ENCODE results near the gene PAX8. TPM values are rescaled to one million over a fixed set of nuclear protein-coding genes. Genes with fewer than 3 reads are reported as not detected.
A peak's percentile ranks its signal among the peaks of the same experiment; 100 is the strongest.

The PAX8 gene
- total RNA-seq, 1 donor from 2014 or later, result 2.9 TPM

DNA sequence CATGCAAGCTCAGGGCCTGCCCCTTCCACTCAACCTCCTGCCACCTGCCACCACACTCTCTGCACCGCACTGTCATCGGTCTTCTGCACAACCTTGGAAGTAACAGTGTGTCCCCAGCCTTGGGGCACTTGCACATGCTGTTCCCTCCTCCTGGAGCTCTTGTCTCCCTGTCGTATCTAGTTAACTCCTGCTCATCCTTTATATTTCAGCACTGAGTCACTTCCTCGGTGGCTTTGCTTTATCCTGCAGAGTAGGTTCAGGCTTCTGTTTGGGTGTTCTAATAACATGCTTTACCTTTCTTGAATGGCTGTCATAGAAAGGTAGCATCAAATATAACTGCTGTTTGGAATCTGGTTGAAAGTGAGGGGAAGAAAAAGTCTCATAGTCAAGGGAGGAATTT is 25.3 kb downstream of the PAX8 start:
- H3K79me2 ChIP-seq (ENCODE audit: low read depth), result no peaks in the 10 kb centered on the region
- peaks cover 48% of the 10 kb centered on the region for H3K27me3 ChIP-seq
- Mint-ChIP-seq H3K27ac (no peak overlapping the region), H3K4me3 (no peak overlapping the region), H3K27me3 (ENCODE audit: insufficient read depth, low read depth) (peaks cover 14% of the 10 kb centered on the region), H3K9me3 (peaks cover 3% of the 10 kb centered on the region), H3K4me1 (peaks cover 13% of the 10 kb centered on the region), H3K36me3 (peaks cover 7% of the 10 kb centered on the region)
- H3K4me3 ChIP-seq, result no peak overlapping the region
- no peaks in the 10 kb centered on the region for H3F3A ChIP-seq (ENCODE audit: low read depth)
- no peak overlapping the region for H3K9ac ChIP-seq
- no peaks in the 10 kb centered on the region for H3K9me3 ChIP-seq (ENCODE audit: low read depth)
- TF ChIP-seq EZH2 (IDR thresholded peaks at IDR 0.05), result no peak
- TF ChIP-seq, protein P1, sequence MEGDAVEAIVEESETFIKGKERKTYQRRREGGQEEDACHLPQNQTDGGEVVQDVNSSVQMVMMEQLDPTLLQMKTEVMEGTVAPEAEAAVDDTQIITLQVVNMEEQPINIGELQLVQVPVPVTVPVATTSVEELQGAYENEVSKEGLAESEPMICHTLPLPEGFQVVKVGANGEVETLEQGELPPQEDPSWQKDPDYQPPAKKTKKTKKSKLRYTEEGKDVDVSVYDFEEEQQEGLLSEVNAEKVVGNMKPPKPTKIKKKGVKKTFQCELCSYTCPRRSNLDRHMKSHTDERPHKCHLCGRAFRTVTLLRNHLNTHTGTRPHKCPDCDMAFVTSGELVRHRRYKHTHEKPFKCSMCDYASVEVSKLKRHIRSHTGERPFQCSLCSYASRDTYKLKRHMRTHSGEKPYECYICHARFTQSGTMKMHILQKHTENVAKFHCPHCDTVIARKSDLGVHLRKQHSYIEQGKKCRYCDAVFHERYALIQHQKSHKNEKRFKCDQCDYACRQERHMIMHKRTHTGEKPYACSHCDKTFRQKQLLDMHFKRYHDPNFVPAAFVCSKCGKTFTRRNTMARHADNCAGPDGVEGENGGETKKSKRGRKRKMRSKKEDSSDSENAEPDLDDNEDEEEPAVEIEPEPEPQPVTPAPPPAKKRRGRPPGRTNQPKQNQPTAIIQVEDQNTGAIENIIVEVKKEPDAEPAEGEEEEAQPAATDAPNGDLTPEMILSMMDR (IDR thresholded peaks at IDR 0.05), result no peak
- no peak overlapping the region for H3K4me2 ChIP-seq
- no peak overlapping the region for H3K27ac ChIP-seq
- peaks cover 13% of the 10 kb centered on the region for H3K4me1 ChIP-seq
- no peaks in the 10 kb centered on the region for H4K20me1 ChIP-seq (ENCODE audit: low read depth)
- DNase-seq (ENCODE audit: low spot score), result no peak
- no peak overlapping the region for H2AFZ ChIP-seq (replicated peaks)
- no peaks in the 10 kb centered on the region for H3K36me3 ChIP-seq

DNA sequence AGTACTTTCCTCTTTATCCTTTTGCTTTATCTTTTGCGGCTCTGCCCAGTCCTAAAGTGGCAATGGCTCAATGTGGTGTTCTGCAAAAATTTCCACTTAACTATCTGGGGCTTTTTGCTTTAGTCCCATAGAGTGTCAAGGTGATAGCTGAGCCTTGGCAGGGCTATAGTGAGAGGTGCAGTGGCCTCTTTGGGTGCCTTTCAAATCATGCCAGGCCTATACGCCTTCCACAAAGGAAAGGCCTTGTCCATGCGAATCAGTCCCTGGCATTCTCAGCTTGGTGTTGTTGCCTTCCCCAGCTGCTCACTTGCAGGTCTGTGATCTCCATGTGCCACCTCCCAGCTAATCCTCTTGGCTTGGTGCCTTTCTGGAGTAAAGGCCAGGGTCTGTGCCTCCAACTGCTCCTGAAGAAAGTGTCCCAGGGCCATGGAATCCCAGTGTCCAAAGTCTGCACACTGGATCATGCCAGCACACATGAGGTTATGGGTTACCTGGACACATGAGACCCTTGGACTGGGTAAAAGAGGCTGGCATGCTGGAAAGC is 26.6 kb downstream of the PAX8 start:
- H3F3A ChIP-seq (ENCODE audit: low read depth), result no peaks in the 10 kb centered on the region
- no peak for DNase-seq (ENCODE audit: low spot score)
- no peaks in the 10 kb centered on the region for H3K4me1 ChIP-seq
- no peak overlapping the region for H3K4me2 ChIP-seq
- Mint-ChIP-seq H3K9me3 (peaks cover 7% of the 10 kb centered on the region), H3K4me3 (no peak overlapping the region), H3K27me3 (ENCODE audit: insufficient read depth, low read depth) (peaks cover 21% of the 10 kb centered on the region), H3K36me3 (peaks cover 10% of the 10 kb centered on the region), H3K4me1 (peaks cover 3% of the 10 kb centered on the region), H3K27ac (no peak overlapping the region)
- no peak overlapping the region for H3K27ac ChIP-seq
- no peaks in the 10 kb centered on the region for H3K36me3 ChIP-seq
- H3K9ac ChIP-seq, result no peak overlapping the region
- no peak overlapping the region for H3K4me3 ChIP-seq
- TF ChIP-seq, protein P1 (IDR thresholded peaks at IDR 0.05), result no peak
- no peak for TF ChIP-seq EZH2phosphoT487 (IDR thresholded peaks at IDR 0.05)
- TF ChIP-seq EZH2 (IDR thresholded peaks at IDR 0.05), result no peak
- no peak overlapping the region for H2AFZ ChIP-seq (replicated peaks)
- no peaks in the 10 kb centered on the region for H3K79me2 ChIP-seq (ENCODE audit: low read depth)
- H3K9me3 ChIP-seq (ENCODE audit: low read depth), result no peaks in the 10 kb centered on the region
- H3K27me3 ChIP-seq, result peaks cover 42% of the 10 kb centered on the region
- no peaks in the 10 kb centered on the region for H4K20me1 ChIP-seq (ENCODE audit: low read depth)

DNA sequence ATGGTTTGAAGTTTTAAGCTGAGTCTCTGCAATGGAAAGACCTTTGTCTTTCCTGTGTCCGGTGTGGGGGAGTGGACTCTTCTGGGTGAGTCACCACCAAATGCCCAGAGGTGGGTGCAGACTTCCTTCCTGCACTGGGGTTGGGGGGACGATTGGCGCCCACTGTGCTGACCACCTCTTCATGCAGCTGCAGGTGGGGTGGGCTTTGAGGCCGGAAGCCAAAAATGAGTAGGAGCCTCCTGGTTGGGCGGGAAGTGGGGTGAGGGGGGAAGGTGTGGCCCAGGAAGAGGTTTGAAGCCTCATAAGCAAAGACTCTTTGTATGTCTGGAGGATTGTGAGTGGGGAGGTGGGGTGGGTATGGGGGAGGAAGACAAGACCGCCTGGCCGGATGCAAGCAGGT is 27.6 kb downstream of the PAX8 start:
- H3K27me3 Mint-ChIP-seq (ENCODE audit: insufficient read depth, low read depth), result peaks cover 21% of the 10 kb centered on the region
- no peaks in the 10 kb centered on the region for H4K20me1 ChIP-seq (ENCODE audit: low read depth)
- H3K4me2 ChIP-seq, result no peak overlapping the region
- no peaks in the 10 kb centered on the region for H3K79me2 ChIP-seq (ENCODE audit: low read depth)
- H3K4me3 ChIP-seq, result no peak overlapping the region
- no peak overlapping the region for H3K27ac Mint-ChIP-seq
- no peaks in the 10 kb centered on the region for H3K36me3 ChIP-seq
- no peaks in the 10 kb centered on the region for H3K4me1 ChIP-seq
- peaks cover 7% of the 10 kb centered on the region for H3K9me3 Mint-ChIP-seq
- peaks cover 32% of the 10 kb centered on the region for H3K27me3 ChIP-seq
- H3K4me3 Mint-ChIP-seq, result no peak overlapping the region
- H3F3A ChIP-seq (ENCODE audit: low read depth), result no peaks in the 10 kb centered on the region
- no peak overlapping the region for H3K9ac ChIP-seq
- H3K36me3 Mint-ChIP-seq, result peaks cover 13% of the 10 kb centered on the region
- peaks cover 6% of the 10 kb centered on the region for H3K4me1 Mint-ChIP-seq
- TF ChIP-seq EZH2phosphoT487 (IDR thresholded peaks at IDR 0.05), result no peak
- H2AFZ ChIP-seq (replicated peaks), result no peak overlapping the region
- H3K27ac ChIP-seq, result no peak overlapping the region
- no peak for DNase-seq (ENCODE audit: low spot score)
- no peaks in the 10 kb centered on the region for H3K9me3 ChIP-seq (ENCODE audit: low read depth)

DNA sequence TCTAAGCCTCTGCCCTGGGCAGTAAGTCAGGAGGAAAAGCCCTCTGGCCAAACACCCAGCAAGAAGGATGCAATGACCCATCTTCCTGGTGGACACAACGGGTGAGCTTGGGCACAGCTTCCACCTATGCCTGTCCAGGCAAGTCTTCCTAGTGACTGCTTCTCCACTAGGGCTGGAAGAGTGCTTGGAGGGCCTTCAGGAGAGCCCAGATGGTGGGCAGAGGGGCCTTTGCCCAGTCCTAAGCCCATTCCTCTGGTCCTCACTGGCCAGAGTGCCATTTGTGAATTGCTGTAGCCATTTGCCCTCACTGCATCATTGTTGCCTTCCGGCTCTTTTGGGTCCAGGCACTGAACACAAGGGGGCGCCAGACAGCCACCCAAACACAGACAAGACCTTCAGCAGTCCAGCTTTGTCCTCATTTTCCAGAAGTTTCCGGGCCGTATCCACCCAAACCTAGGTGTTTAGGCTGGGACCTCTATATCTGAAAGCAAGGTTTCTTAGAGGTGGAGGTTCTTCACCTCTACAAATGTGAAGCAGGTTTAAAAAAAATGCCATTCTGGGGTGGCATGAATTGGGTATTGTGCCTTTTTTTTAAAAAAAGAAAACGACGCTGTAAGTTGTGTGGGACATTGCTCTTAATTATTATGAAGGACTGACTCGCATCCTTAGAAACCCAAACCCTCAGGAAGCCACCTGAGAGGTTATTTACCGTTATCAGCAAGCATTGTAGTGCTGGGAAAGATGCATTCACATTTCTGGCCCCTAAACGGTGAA is 29.5 kb downstream of the PAX8 start:
- H2AFZ ChIP-seq (replicated peaks), result peak overlapping the region; percentile 75
- H3K27ac Mint-ChIP-seq, result peak overlapping the region; percentile 43

More for the DNA sequence above, 29.5 kb downstream of the PAX8 start:
- peak; percentile 75 for DNase-seq (ENCODE audit: low spot score)
- peaks cover 13% of the 10 kb centered on the region for H3K36me3 Mint-ChIP-seq
- no peaks in the 10 kb centered on the region for H3F3A ChIP-seq (ENCODE audit: low read depth)
- H3K4me3 Mint-ChIP-seq, result no peak overlapping the region
- TF ChIP-seq, protein P1 (IDR thresholded peaks at IDR 0.05), result peak; percentile 94
- TF ChIP-seq EZH2 (IDR thresholded peaks at IDR 0.05), result no peak
- no peak for TF ChIP-seq EZH2phosphoT487 (IDR thresholded peaks at IDR 0.05)
- H3K9ac ChIP-seq, result no peak overlapping the region
- peaks cover 7% of the 10 kb centered on the region for H3K9me3 Mint-ChIP-seq
- peaks cover 21% of the 10 kb centered on the region for H3K4me1 Mint-ChIP-seq
- H3K4me1 ChIP-seq, result peaks cover 16% of the 10 kb centered on the region
- no peaks in the 10 kb centered on the region for H3K36me3 ChIP-seq
- H4K20me1 ChIP-seq (ENCODE audit: low read depth), result no peaks in the 10 kb centered on the region
- no peak overlapping the region for H3K27ac ChIP-seq
- H3K4me3 ChIP-seq, result no peak overlapping the region
- H3K4me2 ChIP-seq, result no peak overlapping the region
- H3K79me2 ChIP-seq (ENCODE audit: low read depth), result no peaks in the 10 kb centered on the region
- H3K9me3 ChIP-seq (ENCODE audit: low read depth), result no peaks in the 10 kb centered on the region
- H3K27me3 Mint-ChIP-seq (ENCODE audit: insufficient read depth, low read depth), result peaks cover 16% of the 10 kb centered on the region
- H3K27me3 ChIP-seq, result peaks cover 15% of the 10 kb centered on the region
